Fibroblast of the aortic adventitia (primary cell): ENCODE data around the gene CCDC170. TPM values are rescaled to one million over a fixed set of nuclear protein-coding genes. Genes with fewer than 3 reads are reported as not detected.

Source experiments
- DNase-seq: peaks from one replicate; pipeline ENCODE4 v3.0.0-alpha.2; 2010; ENCODE audit warnings: low read depth
- H3K4me3 ChIP-seq: 2 replicates; pipeline ENCODE4 v1.5.1; 2011; ENCODE audit warnings: low read depth, mild to moderate bottlenecking, control low read depth, low read length, moderate library complexity
- total RNA-seq: library from RNA; depleted of rRNA; stranded (reverse); fragments of >200 nt; gene quantifications from 2 replicates; pipeline ENCODE4 v1.2.3, GENCODE V29; 2012; ENCODE audit warnings: low replicate concordance
- TF ChIP-seq, protein P1 (sequence below): IDR thresholded peaks from 2 replicates; pipeline ENCODE4 v1.5.1; 2011; ENCODE audit warnings: mild to moderate bottlenecking, low read length, control low read depth, inconsistent platforms; ENCODE audit not compliant: insufficient read depth

CCDC170 gene
- total RNA-seq, 1 donor, result 0.09 TPM

- no peak overlapping the region for H3K4me3 ChIP-seq
- DNase-seq, result no peak
- TF ChIP-seq, protein P1, sequence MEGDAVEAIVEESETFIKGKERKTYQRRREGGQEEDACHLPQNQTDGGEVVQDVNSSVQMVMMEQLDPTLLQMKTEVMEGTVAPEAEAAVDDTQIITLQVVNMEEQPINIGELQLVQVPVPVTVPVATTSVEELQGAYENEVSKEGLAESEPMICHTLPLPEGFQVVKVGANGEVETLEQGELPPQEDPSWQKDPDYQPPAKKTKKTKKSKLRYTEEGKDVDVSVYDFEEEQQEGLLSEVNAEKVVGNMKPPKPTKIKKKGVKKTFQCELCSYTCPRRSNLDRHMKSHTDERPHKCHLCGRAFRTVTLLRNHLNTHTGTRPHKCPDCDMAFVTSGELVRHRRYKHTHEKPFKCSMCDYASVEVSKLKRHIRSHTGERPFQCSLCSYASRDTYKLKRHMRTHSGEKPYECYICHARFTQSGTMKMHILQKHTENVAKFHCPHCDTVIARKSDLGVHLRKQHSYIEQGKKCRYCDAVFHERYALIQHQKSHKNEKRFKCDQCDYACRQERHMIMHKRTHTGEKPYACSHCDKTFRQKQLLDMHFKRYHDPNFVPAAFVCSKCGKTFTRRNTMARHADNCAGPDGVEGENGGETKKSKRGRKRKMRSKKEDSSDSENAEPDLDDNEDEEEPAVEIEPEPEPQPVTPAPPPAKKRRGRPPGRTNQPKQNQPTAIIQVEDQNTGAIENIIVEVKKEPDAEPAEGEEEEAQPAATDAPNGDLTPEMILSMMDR, result no peak
These were observed 137.3 kb downstream of the CCDC170 start for GRCh38 chr6:151630991-151631655.

DNA sequence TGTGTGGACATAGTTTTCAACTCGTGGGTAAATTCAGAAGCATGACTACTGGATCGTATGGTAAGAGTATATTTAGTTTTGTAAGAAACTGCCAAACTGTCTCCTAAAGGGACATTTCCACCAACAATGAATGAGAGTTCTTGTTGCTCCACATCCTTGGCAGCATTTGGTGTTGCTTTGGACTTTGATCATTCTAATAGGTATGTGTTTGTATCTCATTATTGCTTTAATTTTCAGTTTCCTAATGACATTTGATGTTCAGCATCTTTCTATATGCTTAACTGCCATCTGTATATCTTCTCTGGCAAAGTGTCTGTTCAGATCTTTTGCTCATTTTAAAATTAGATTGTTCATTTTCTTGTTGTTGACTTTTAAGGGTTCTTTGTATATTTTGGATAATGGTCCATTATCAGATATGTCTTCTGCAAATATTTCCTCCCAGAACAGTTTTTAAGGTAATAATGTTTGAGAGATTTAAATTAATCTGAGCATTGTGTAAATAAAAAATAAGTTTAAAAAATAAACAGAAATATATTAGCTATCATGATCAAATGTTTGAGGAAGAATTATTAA is 138.7 kb downstream of the CCDC170 start:
- no peak overlapping the region for H3K4me3 ChIP-seq
- DNase-seq, result no peak
- TF ChIP-seq, protein P1, result no peak

GRCh38 chr6:151633526-151634335 is 139.9 kb downstream of the CCDC170 start:
- DNase-seq, result no peak
- TF ChIP-seq, protein P1, result no peak
- H3K4me3 ChIP-seq, result no peak overlapping the region

DNA sequence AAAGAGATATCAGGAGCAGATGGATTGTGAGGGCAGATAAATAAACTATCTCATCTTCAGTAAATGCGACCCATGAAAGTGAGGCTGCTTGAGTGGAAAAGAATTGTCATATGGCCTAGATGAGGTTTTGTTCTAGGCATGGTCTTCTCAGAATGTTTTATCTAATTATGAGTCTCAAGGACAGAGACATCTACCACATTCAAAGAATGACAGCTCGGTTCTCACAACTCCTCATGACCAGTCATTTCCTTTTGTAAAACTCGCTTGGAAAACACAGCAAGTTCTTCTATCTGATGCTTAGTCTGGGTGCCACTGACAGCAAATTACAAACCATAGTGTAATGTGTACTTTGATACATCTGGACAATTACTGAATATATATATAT is 140.5 kb downstream of the CCDC170 start:
- no peak overlapping the region for H3K4me3 ChIP-seq
- DNase-seq, result no peak
- TF ChIP-seq, protein P1, result no peak

DNA sequence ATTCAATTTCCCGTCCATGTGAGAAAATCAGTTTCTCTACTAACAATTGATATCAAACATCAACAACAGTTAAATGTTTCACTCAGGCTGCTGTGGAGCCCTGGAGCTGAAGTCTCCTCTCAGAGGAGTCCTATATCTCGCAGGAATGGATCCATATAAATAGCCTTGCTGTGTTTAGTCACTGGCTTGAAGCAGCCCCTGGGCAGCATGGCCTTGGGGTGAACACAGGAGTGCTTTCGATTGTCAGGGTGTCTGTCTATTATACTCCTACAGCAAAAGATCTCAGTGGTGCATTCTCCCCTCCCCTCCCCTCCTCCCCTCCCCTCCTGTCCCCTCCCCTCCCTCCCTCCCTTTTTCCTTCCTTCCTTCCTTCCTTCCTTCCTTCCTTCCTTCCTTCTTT is 141.9 kb downstream of the CCDC170 start:
- TF ChIP-seq, protein P1, result no peak
- DNase-seq, result no peak
- no peak overlapping the region for H3K4me3 ChIP-seq

DNA sequence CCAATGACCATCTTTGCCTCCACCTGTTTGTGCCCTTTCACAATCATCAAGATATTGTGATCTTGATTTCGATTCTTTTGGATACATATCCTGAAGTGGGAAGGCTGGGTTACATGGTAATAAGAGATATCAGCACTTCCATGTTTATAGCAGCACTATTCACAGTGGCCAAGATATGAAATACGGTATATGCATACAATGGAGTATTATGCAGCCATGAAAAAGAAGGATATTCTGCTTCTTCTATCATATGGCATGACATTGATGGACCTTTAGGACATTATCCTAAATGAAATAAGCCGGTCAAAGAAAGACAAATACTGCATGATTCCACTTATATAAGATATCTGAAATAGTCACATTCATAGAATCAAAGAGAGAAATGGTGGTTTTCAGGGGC is 144.0 kb downstream of the CCDC170 start:
- DNase-seq, result no peak
- TF ChIP-seq, protein P1, result no peak
- H3K4me3 ChIP-seq, result no peak overlapping the region
